Measurements from ENCODE around the gene C6orf132. TPM values are rescaled to one million over a fixed set of nuclear protein-coding genes. Genes with fewer than 3 reads are reported as not detected.
"Not testable (repeated sequence)": the region's sequence is repeated elsewhere in the genome, so short reads cannot be mapped to it uniquely, and the experiment has no call there.

C6orf132 gene
- total RNA-seq, 4 donors from 2014 or later, result 26.1 to 96.9 (median 43.2) TPM

- H3K27ac ChIP-seq, result no peak overlapping the region
- no peaks in the 10 kb centered on the region for H3K4me1 ChIP-seq
- H3K4me3 ChIP-seq, result no peak overlapping the region
- no peaks in the 10 kb centered on the region for H3K27me3 ChIP-seq
- intact Hi-C loops (cut with DNase I; ENCODE audit: low total_unique reads), result no loop called here
- DNase-seq, result no peak
- TF ChIP-seq CTCF (IDR thresholded peaks at IDR 0.05), result no peak
- no peak for TF ChIP-seq POLR2A (IDR thresholded peaks at IDR 0.05)
- H3K36me3 ChIP-seq, result no peaks in the 10 kb centered on the region
- 73 to 76% methylated on average over 2 to 7 of the region's 7 CpGs for WGBS, 2 donors (ENCODE audit: low coverage in 1 of 2)
- H3K9me3 ChIP-seq, result no peaks in the 10 kb centered on the region
- in situ Hi-C loops (cut with MboI; ENCODE audit: low pct_ligation_motif_present in 1 of 4, low pct_unique_long_range_greater_than_20kb in 1 of 4, low sequenced_read_pairs in 3 of 4), result no loop called here
Observed at GRCh38 chr6:42171813-42172581, 29.6 kb upstream of the C6orf132 start.

GRCh38 chr6:42169780-42170179 lies 27.4 kb upstream of the C6orf132 start:
- H3K27me3 ChIP-seq; H3K4me3 ChIP-seq; H3K9me3 ChIP-seq; H3K27ac ChIP-seq; DNase-seq; intact Hi-C loops (cut with DNase I; ENCODE audit: low total_unique reads); H3K36me3 ChIP-seq; H3K4me1 ChIP-seq: not testable (repeated sequence)
- WGBS, 2 donors (ENCODE audit: low coverage in 1 of 2), result 47% methylated on average over 2 of the region's 2 CpGs; no CpG with 5 or more reads in 1 of the 2 donors
- in situ Hi-C loops (cut with MboI; ENCODE audit: low pct_ligation_motif_present in 1 of 4, low pct_unique_long_range_greater_than_20kb in 1 of 4, low sequenced_read_pairs in 3 of 4), result loop anchor here in 3 of 4 donors (5.0 to 10.0 kb wide), 2 partner anchors 82 to 95 kb away; no protein-coding TSS in a partner anchor

- WGBS, 2 donors (ENCODE audit: low coverage in 1 of 2), result 76 to 100% methylated on average over 1 to 6 of the region's 6 CpGs
- intact Hi-C loops (cut with DNase I; ENCODE audit: low total_unique reads) (no loop called here), in situ Hi-C loops (cut with MboI; ENCODE audit: low pct_ligation_motif_present in 1 of 4, low pct_unique_long_range_greater_than_20kb in 1 of 4, low sequenced_read_pairs in 3 of 4) (loop anchor here in 3 of 4 donors (5.0 to 10.0 kb wide), 2 partner anchors 81 to 94 kb away; no protein-coding TSS in a partner anchor)
- Histone ChIP-seq H3K27me3 (no peaks in the 10 kb centered on the region), H3K27ac (no peak overlapping the region), H3K4me3 (no peak overlapping the region), H3K9me3 (no peaks in the 10 kb centered on the region), H3K4me1 (peaks cover 0 to 4% (median 1%) of the 10 kb centered on the region in 4 donors), H3K36me3 (no peaks in the 10 kb centered on the region)
- TF ChIP-seq POLR2A (IDR thresholded peaks at IDR 0.05) (no peak), EP300 (IDR thresholded peaks at IDR 0.05; ENCODE audit: low read depth) (no peak), CTCF (IDR thresholded peaks at IDR 0.05) (no peak), POLR2AphosphoS5 (IDR thresholded peaks at IDR 0.05) (no peak)
- no peak for DNase-seq
Observed at GRCh38 chr6:42168650-42169049, 26.2 kb upstream of the C6orf132 start.

- Histone ChIP-seq H3K36me3 (no peaks in the 10 kb centered on the region), H3K27me3 (no peaks in the 10 kb centered on the region), H3K4me1 (peaks cover 0 to 4% (median 1%) of the 10 kb centered on the region in 4 donors), H3K9me3 (no peaks in the 10 kb centered on the region), H3K27ac (peak overlapping the region in 1 of 4 donors; percentile 13), H3K4me3 (no peak overlapping the region)
- 6% methylated on average over 8 of the region's 8 CpGs; no CpG with 5 or more reads in 1 of the 2 donors for WGBS, 2 donors (ENCODE audit: low coverage in 1 of 2)
- TF ChIP-seq CTCF (IDR thresholded peaks at IDR 0.05), result peak; percentile 96 to 98 (median 97)
- no peak for TF ChIP-seq EP300 (IDR thresholded peaks at IDR 0.05; ENCODE audit: low read depth)
- in situ Hi-C loops (cut with MboI; ENCODE audit: low pct_ligation_motif_present in 1 of 4, low pct_unique_long_range_greater_than_20kb in 1 of 4, low sequenced_read_pairs in 3 of 4), result loop anchor here in 3 of 4 donors (5.0 to 10.0 kb wide), 2 partner anchors 79 to 92 kb away; no protein-coding TSS in a partner anchor
- intact Hi-C loops (cut with DNase I; ENCODE audit: low total_unique reads), result loop anchor here (2.0 kb wide), 1 partner anchor 92 kb away; no protein-coding TSS in a partner anchor
- DNase-seq, result peak; percentile 77
Observed at GRCh38 chr6:42166444-42167141, 24.2 kb upstream of the C6orf132 start.
